ENCODE measurements around the gene BABAM2.

- TF ChIP-seq CTCF (IDR thresholded peaks at IDR 0.05) (no peak), POLR2A (IDR thresholded peaks at IDR 0.05) (no peak), POLR2AphosphoS5 (IDR thresholded peaks at IDR 0.05) (no peak)
These were observed 334.3 kb downstream of the BABAM2 start for GRCh38 chr2:28224648-28225472.

All from transverse colon (tissue), 4 donors.